ENCODE results near the gene PTX4. TPM values are rescaled to one million over a fixed set of nuclear protein-coding genes. Genes with fewer than 3 reads are reported as not detected.

PTX4 gene
- total RNA-seq, 1 experiment from 2014 or later, result not detected

- Histone ChIP-seq H3K14ac (ENCODE audit: insufficient read depth, low read length) (no peak overlapping the region), H3K79me2 (ENCODE audit: insufficient read depth, low read length) (no peaks in the 10 kb centered on the region), H3K4me2 (ENCODE audit: insufficient read depth, insufficient read length, low read length) (no peak overlapping the region), H3K4me1 (ENCODE audit: insufficient read depth, low read length) (no peaks in the 10 kb centered on the region), H3K9ac (ENCODE audit: extremely low read depth, insufficient read length, low read length) (no peak overlapping the region), H2BK120ac (ENCODE audit: low read depth, low read length, poor library complexity, severe bottlenecking) (no peak overlapping the region), H3K9me3 (ENCODE audit: control insufficient read depth, low read depth, low read length) (no peaks in the 10 kb centered on the region), H3K4ac (ENCODE audit: low read depth, low read length) (no peak overlapping the region), H3K23ac (ENCODE audit: insufficient read length, low read depth, low read length) (no peak overlapping the region), H2AK5ac (ENCODE audit: insufficient read length, low read length) (no peak overlapping the region), H2BK5ac (ENCODE audit: insufficient read length, low read length) (no peak overlapping the region), H3K27me3 (ENCODE audit: insufficient read depth, low read length) (no peaks in the 10 kb centered on the region), H2AFZ (ENCODE audit: low read length) (no peak overlapping the region), H4K91ac (ENCODE audit: insufficient read length, low read depth, low read length) (no peak overlapping the region), H3K23me2 (ENCODE audit: insufficient read length, low read depth, low read length, poor library complexity, severe bottlenecking) (no peaks in the 10 kb centered on the region), H4K20me1 (ENCODE audit: control insufficient read depth, insufficient read depth, insufficient read length) (no peaks in the 10 kb centered on the region), H3K27ac (ENCODE audit: insufficient read length, low read depth, low read length) (no peak overlapping the region), H3K56ac (ENCODE audit: insufficient read length, low read depth, low read length) (no peak overlapping the region), H3K79me1 (ENCODE audit: insufficient read depth, low read depth, low read length, poor library complexity, severe bottlenecking) (no peaks in the 10 kb centered on the region), H2BK15ac (ENCODE audit: low read depth, low read length) (no peak overlapping the region), H4K5ac (ENCODE audit: insufficient read length, low read depth, low read length) (no peak overlapping the region), H4K8ac (replicated peaks; ENCODE audit: insufficient read length, low read depth, low read length) (no peak overlapping the region), H2BK12ac (ENCODE audit: insufficient read length, low read depth, low read length) (no peak overlapping the region), H3T11ph (ENCODE audit: low read length) (no peak overlapping the region), H3K18ac (ENCODE audit: insufficient read length, low read depth, low read length) (no peak overlapping the region), H2BK20ac (ENCODE audit: low read depth, low read length, poor library complexity, severe bottlenecking) (no peak overlapping the region)
- WGBS (ENCODE audit: extremely low coverage, insufficient read length, low lambda C conversion rate), result no CpG with 5 or more reads among the region's 37 CpGs
- H3K36me3 Mint-ChIP-seq (ENCODE audit: insufficient read depth in 1 of 3, low read depth in 3 of 3), result peaks cover 15 to 40% (median 37%) of the 10 kb centered on the region in 3 experiments; a peak in 6 of 7 replicates
- H3K27ac Mint-ChIP-seq, result no peak overlapping the region
- no peak for DNase-seq
- no peaks in the 10 kb centered on the region for H3K9me3 Mint-ChIP-seq
- H3K4me1 Mint-ChIP-seq, result no peaks in the 10 kb centered on the region
- no peak for TF ChIP-seq CTCF (conservative IDR thresholded peaks at IDR 0.05)
- no peak overlapping the region for H3K4me3 Mint-ChIP-seq
- H3K27me3 Mint-ChIP-seq (ENCODE audit: low read depth), result no peaks in the 10 kb centered on the region
Observed at GRCh38 chr16:1503110-1503955, 14.6 kb upstream of the PTX4 start.

All from H9 (cell line).